Smooth muscle cell (in vitro differentiated cells): ENCODE data around the gene RALGDS. TPM values are rescaled to one million over a fixed set of nuclear protein-coding genes. Genes with fewer than 3 reads are reported as not detected.

Experiments
- DNase-seq: peaks from one replicate; lab custom pipeline; 2025; ENCODE audit not compliant: unreplicated experiment; lab: John Stamatoyannopoulos, UW
- H2AFZ ChIP-seq: fragments of 200-600 bp; sonication (generic); 2 replicates; pipeline ENCODE4 v1.6.0; 2016; ENCODE audit warnings: antibody characterized with exemption, low read depth, mild to moderate bottlenecking
- H3F3A ChIP-seq: fragments of 200-600 bp; sonication (generic); 2 replicates; pipeline ENCODE4 v1.6.0; 2017; ENCODE audit warnings: antibody characterized with exemption, low read depth
- H3K27ac ChIP-seq: fragments of 200-600 bp; sonication (generic); 2 replicates; pipeline ENCODE4 v1.5.1; 2016; ENCODE audit warnings: low read depth, mild to moderate bottlenecking
- H3K27me3 ChIP-seq: fragments of 200-600 bp; sonication (generic); 2 replicates; pipeline ENCODE4 v1.6.1; 2016; ENCODE audit warnings: low read depth, mild to moderate bottlenecking
- H3K36me3 ChIP-seq: fragments of 200-600 bp; sonication (generic); 2 replicates; pipeline ENCODE4 v1.5.1; 2016; ENCODE audit warnings: low read depth
- H3K4me1 ChIP-seq: fragments of 200-600 bp; sonication (generic); 2 replicates; pipeline ENCODE4 v1.5.1; 2016; ENCODE audit warnings: low read depth
- H3K4me2 ChIP-seq: fragments of 200-600 bp; sonication (generic); 2 replicates; pipeline ENCODE4 v1.6.0; 2016; ENCODE audit warnings: mild to moderate bottlenecking
- H3K4me3 ChIP-seq: fragments of 200-600 bp; sonication (generic); 2 replicates; pipeline ENCODE4 v1.5.1; 2016; ENCODE audit warnings: mild to moderate bottlenecking
- H3K79me2 ChIP-seq: fragments of 200-600 bp; sonication (generic); 2 replicates; pipeline ENCODE4 v1.6.0; 2016; ENCODE audit warnings: low read depth, mild to moderate bottlenecking
- H3K9ac ChIP-seq: fragments of 200-600 bp; sonication (generic); 2 replicates; pipeline ENCODE4 v1.6.0; 2016; ENCODE audit warnings: low read depth
- H3K9me3 ChIP-seq: fragments of 200-600 bp; sonication (generic); replicated peaks from 2 replicates; pipeline ENCODE4 v1.5.1; 2016; ENCODE audit warnings: low read depth
- H4K20me1 ChIP-seq: fragments of 200-600 bp; sonication (generic); 2 replicates; pipeline ENCODE4 v1.6.0; 2016; ENCODE audit warnings: low read depth
- CTCF ChIP-seq: fragments of 200-600 bp; sonication (generic); IDR thresholded peaks from 2 replicates; pipeline ENCODE4 v1.5.1; 2017; ENCODE audit warnings: borderline replicate concordance, mild to moderate bottlenecking, antibody characterized with exemption; ENCODE audit not compliant: insufficient read depth, poor library complexity, severe bottlenecking
- WGBS: methylation state at CpG from one replicate; pipeline ENCODE4 v1.1.7; 2016; ENCODE audit warnings: low lambda C conversion rate; 5-methylcytosine and 5-hydroxymethylcytosine counted together
- polyA plus RNA-seq: library from polyadenylated mRNA; unstranded; fragments of >200 nt; fragmentation: Nextera tagmentation; extraction: Ambion mirVana; gene quantifications from 2 replicates; pipeline ENCODE4 v1.2.1, GENCODE V29; 2016
- total RNA-seq: library from RNA; depleted of rRNA; stranded (reverse); fragments of >200 nt; gene quantifications from 2 replicates; pipeline ENCODE4 v1.2.3, GENCODE V29; 2014

RALGDS gene
- total and polyA plus RNA-seq, 2 experiments from 2014 or later, result 27.8 to 37.7 TPM

- H3F3A ChIP-seq, result no peaks in the 10 kb centered on the region
- WGBS, result 97% methylated on average over 10 of the region's 11 CpGs
- H3K9me3 ChIP-seq, result no peaks in the 10 kb centered on the region
- no peaks in the 10 kb centered on the region for H3K4me1 ChIP-seq
- no peak overlapping the region for H2AFZ ChIP-seq
- TF ChIP-seq CTCF, result no peak
- H3K27me3 ChIP-seq, result no peaks in the 10 kb centered on the region
- no peaks in the 10 kb centered on the region for H4K20me1 ChIP-seq
- no peaks in the 10 kb centered on the region for H3K36me3 ChIP-seq
- H3K27ac ChIP-seq, result no peak overlapping the region
- H3K79me2 ChIP-seq, result no peaks in the 10 kb centered on the region
- DNase-seq, result no peak
- no peak overlapping the region for H3K4me2 ChIP-seq
- no peak overlapping the region for H3K4me3 ChIP-seq
- no peak overlapping the region for H3K9ac ChIP-seq
These were observed 54.0 kb downstream of the RALGDS start for GRCh38 chr9:133067006-133067405.

DNA sequence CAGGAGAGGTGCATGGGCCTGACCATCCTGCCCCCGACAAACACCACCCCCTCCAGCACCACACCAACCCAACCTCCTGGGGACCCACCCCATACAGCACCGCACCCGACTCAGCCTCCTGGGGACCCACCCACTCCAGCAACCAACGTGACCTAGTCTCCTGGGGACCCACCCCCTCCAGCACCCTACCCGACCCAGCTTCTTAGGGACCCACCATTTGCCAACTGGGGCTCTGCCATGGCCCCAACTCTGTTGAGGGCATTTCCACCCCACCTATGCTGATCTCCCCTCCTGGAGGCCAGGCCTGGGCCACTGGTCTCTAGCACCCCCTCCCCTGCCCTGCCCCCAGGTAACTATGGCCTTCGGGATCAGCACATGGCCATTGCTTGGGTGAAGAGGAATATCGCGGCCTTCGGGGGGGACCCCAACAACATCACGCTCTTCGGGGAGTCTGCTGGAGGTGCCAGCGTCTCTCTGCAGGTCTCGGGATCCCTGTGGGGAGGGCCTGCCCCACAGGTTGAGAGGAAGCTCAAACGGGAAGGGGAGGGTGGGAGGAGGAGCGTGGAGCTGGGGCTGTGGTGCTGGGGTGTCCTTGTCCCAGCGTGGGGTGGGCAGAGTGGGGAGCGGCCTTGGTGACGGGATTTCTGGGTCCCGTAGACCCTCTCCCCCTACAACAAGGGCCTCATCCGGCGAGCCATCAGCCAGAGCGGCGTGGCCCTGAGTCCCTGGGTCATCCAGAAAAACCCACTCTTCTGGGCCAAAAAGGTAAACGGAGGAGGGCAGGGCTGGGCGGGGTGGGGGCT, 54.7 kb downstream of the RALGDS start:
- no peaks in the 10 kb centered on the region for H3K36me3 ChIP-seq
- no peak overlapping the region for H3K9ac ChIP-seq
- TF ChIP-seq CTCF, result no peak
- H3K4me1 ChIP-seq, result peaks cover under 1% of the 10 kb centered on the region
- 97% methylated on average over 16 of the region's 25 CpGs for WGBS
- H4K20me1 ChIP-seq, result no peaks in the 10 kb centered on the region
- no peaks in the 10 kb centered on the region for H3K27me3 ChIP-seq
- no peak overlapping the region for H3K27ac ChIP-seq
- H2AFZ ChIP-seq, result no peak overlapping the region
- no peak overlapping the region for H3K4me3 ChIP-seq
- no peak for DNase-seq
- no peaks in the 10 kb centered on the region for H3F3A ChIP-seq
- H3K79me2 ChIP-seq, result no peaks in the 10 kb centered on the region
- H3K4me2 ChIP-seq, result no peak overlapping the region
- no peaks in the 10 kb centered on the region for H3K9me3 ChIP-seq

DNA sequence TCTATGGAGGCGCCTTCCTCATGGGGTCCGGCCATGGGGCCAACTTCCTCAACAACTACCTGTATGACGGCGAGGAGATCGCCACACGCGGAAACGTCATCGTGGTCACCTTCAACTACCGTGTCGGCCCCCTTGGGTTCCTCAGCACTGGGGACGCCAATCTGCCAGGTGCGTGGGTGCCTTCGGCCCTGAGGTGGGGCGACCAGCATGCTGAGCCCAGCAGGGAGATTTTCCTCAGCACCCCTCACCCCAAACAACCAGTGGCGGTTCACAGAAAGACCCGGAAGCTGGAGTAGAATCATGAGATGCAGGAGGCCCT, 56.0 kb downstream of the RALGDS start:
- H3K9me3 ChIP-seq, result no peaks in the 10 kb centered on the region
- H3K79me2 ChIP-seq, result no peaks in the 10 kb centered on the region
- no peaks in the 10 kb centered on the region for H4K20me1 ChIP-seq
- H3K27me3 ChIP-seq, result no peaks in the 10 kb centered on the region
- H3K9ac ChIP-seq, result no peak overlapping the region
- H3K4me1 ChIP-seq, result peaks cover 10% of the 10 kb centered on the region
- H3K36me3 ChIP-seq, result no peaks in the 10 kb centered on the region
- 98% methylated on average over 17 of the region's 17 CpGs for WGBS
- DNase-seq, result no peak
- H3K4me2 ChIP-seq, result no peak overlapping the region
- TF ChIP-seq CTCF, result no peak
- no peaks in the 10 kb centered on the region for H3F3A ChIP-seq
- H2AFZ ChIP-seq, result no peak overlapping the region
- H3K4me3 ChIP-seq, result no peak overlapping the region
- no peak overlapping the region for H3K27ac ChIP-seq
